Activated naive CD8-positive, alpha-beta T cell treated with anti-CD3 and anti-CD28 coated beads, Interleukin-2, amount 50 U/mL, for 16 hours (primary cell): ENCODE measurements around the gene KLK5.
"Not testable (repeated sequence)": the region's sequence is repeated elsewhere in the genome, so short reads cannot be mapped to it uniquely, and the experiment has no call there.

Experiments
- DNase-seq: peaks from one replicate; pipeline ENCODE4 v3.0.0-alpha.2; 2020; ENCODE audit warnings: low read depth, low spot score

KLK5 gene

GRCh38 chr19:50921426-50922316 lies 31.2 kb downstream of the KLK5 start:
- no peak for DNase-seq

GRCh38 chr19:50916069-50916468 lies 36.8 kb downstream of the KLK5 start:
- no peak for DNase-seq

GRCh38 chr19:50912727-50913716 lies 39.8 kb downstream of the KLK5 start:
- no peak for DNase-seq

- no peak for DNase-seq
These were observed 40.7 kb downstream of the KLK5 start for GRCh38 chr19:50912102-50912599.

- no peak for DNase-seq
These were observed 41.4 kb downstream of the KLK5 start, which contains the start of gene KLK4 for GRCh38 chr19:50911206-50912101. Gene KLK4 (minus strand): TSS chr19:50911395. CDS start chr19:50910738, 657 bp downstream.

DNA sequence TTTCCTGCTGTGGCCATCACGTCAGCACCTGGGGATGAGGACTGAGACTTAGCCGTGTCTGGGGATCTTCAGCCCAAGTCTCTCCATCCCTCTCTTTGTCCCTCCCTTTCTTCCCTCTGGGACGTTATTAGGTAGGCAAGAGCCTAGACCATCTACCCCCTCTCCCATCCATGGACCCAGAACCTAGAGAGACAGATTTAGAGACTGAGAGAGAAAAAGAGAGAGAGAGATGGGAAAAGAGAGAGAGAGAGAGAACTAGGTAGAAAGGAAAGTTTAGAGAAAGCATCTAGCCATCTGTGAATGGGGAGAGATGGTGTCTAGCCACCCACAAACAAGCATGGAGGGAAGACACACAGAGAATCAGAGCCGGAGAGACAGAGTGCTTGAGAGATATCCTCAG lies 42.1 kb downstream of the KLK5 start:
- no peak for DNase-seq

DNA sequence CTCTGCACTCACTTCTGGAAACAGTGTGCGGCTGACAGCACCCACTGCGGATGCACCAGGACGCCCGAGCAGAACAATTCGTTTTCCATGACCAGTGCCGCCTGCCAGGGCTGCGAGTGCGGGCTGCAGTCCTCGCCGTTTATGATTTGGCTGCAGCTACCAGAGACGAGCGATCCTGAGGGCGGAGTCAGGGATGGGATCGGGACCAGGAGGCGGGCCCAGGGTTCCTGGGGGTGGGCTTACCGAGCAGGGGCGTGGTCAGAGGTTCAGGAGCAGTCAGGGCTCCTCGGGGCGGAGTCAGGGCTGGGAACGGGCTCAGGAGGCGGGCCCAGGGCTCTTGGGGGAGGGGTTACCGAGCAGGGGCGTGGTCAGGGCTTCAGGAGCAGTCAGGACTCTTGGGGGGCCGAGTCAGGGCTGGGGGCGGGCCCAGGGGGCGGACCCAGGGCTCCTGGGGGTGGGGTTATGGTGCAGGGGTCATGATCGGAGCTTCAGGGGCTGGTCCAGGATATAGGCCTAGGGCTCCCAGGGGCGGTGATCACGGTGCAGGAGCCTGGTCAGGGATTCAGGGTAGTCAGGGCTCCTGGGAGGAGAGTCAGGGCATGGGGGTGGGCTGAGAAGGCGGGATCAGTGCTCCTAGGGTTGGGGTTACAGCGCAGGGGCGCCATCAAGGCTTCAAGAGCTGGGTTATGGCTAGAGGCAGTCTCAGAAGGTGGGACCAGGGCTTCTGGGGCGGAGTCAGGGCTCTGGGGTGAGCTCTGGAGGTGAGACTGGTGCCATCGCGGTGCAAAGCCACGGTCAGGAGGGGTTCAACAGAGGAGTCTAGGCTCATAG lies 43.4 kb downstream of the KLK5 start:
- no peak for DNase-seq

DNA sequence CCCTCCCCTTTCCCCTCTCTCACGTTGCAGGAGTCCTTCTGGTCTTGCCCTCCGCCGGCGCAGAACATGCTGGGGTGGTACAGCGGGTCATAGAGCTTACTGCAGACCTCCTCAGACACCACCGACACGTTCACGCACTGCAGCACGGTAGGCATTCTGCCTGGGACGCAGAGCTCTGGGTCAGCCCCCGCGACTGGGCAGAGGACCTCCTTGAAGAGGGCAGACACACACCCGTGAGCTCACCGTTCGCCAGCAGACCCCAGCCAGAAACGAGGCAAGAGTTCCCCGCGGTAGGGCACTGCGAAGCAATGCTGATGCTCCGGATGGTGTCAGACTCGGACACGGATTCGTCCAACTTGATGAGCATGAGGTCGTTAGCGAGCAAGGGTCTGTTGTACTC lies 44.5 kb downstream of the KLK5 start:
- DNase-seq, result no peak

DNA sequence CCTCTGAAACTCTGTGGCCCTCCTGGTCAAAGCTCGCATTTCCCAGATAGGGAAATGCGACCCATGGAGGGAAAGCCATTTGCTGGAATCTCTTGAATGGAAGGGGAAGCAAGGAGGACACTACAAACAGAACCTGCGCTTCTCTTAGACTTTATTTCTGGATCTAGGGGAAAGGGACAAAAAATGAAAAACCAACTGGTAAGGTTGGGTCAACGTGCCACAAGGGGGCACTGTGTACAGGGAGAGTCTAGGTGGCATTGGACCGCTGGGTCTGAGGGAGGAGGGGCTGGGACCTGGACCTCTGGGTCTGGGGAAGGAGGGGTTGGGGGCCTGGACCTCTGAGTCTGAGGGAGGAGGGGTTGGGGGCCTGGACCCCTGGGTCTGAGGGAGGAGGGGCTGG lies 46.6 kb downstream of the KLK5 start:
- no peak for DNase-seq

DNA sequence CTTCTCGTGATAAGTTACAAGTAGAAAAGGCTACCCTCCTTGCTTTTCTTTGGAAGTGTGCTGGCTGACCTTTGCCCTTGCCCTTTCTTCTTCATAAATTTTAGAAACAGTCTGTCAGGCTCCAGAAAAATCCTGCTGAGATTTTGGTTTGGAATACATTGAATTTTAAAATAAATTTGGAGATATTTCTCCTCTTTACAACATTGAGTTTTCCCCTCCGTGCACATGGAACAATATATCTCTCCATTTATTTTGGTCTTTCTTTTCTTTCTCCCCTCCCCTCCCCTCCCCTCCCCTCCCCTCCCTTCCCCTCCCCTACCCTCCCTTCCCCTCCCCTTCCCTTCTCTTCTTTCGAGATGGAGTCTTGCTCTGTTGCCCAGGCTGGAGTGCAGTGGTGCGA lies 50.2 kb downstream of the KLK5 start:
- DNase-seq, result no peak

- no peak for DNase-seq
These were observed 53.3 kb downstream of the KLK5 start for GRCh38 chr19:50899569-50899968.

- no peak for DNase-seq
These were observed 54.8 kb downstream of the KLK5 start for GRCh38 chr19:50898018-50898417.

DNA sequence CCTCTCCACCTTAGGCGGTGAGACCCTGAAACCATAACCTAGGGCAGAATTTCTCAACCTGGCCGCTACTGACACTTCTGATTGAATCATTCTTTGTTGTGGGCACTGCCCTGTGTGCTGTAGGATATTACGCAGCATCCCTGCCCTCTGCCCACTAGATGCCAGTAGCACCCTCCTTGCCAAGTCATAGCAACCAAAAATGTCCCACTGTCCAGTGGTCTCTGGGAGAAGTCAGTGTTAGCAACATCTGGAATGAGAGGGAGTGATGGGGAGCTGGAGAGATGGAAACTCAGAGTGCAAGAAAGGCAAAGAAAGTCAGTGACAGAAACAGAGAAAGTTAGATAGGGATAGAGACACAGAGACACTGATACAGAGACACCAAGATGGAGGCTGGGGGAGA lies 55.2 kb downstream of the KLK5 start:
- DNase-seq, result no peak

DNA sequence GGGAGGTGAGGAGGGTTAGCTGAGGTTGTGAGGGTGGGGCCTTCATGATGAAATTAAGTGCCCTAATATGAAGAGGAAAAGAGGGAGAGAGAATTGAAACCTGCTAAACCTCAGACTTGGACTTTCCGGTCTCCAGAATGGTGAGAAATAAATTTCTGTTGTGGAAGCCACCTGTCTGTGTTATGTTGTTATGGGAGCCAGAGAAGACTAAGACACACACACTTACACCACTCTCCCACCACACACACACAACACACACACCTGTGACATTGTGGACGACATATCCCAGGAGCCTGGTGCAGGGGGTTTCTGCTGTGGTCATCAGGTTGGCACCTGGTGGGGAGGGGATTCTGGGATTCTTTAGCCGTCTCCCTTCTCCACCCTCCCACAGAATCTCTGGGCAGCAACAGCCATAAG lies 55.6 kb downstream of the KLK5 start:
- DNase-seq, result no peak

DNA sequence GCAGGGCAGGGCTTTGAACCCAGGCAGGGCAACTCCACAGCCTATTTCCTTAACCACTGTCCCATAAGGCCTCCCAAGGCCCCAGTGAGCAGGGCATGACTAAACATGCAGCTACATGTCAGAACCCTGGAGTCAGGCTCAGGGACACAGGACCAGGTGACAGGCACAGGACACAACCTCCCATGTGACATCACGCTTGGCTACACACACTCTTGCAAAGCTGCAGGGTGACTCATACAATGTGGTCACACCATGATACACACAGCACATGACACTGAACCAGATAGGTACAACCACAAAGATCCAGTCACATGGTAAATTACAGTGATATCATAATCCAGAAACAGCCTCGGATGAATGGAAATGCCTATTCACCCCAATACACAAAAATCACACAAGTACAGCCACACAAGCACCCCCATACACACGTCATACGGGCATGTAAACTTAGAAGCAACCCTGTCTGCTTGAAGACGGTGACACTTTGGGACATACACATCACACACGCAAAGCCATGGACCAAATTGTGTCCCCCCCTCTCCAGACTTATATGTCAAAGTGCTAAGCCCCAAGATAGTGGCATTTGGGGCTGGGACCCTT lies 56.1 kb downstream of the KLK5 start:
- DNase-seq, result no peak

DNA sequence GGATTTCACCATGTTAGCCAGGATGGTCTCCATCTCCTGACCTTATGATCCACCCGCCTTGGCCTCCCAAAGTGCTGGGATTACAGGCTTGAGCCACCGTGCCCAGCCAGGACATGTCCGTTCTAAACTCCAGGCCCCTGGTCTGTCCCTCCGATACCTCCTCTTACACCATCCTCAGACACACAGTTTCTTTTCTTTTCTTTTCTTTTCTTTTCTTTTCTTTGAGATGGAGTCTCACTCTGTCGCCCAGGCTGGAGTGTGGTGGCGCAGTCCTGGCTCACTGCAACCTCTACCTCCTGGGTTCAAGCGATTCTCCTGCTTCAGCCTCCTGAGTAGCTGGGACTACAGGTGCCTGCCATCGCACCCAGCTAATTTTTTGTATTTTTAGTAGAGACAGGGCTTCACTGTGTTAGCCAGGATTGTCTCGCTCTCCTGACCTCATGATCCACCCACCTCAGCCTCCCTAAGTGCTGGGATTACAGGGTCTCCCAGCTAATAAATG lies 56.7 kb downstream of the KLK5 start:
- DNase-seq, result not testable (repeated sequence)

DNA sequence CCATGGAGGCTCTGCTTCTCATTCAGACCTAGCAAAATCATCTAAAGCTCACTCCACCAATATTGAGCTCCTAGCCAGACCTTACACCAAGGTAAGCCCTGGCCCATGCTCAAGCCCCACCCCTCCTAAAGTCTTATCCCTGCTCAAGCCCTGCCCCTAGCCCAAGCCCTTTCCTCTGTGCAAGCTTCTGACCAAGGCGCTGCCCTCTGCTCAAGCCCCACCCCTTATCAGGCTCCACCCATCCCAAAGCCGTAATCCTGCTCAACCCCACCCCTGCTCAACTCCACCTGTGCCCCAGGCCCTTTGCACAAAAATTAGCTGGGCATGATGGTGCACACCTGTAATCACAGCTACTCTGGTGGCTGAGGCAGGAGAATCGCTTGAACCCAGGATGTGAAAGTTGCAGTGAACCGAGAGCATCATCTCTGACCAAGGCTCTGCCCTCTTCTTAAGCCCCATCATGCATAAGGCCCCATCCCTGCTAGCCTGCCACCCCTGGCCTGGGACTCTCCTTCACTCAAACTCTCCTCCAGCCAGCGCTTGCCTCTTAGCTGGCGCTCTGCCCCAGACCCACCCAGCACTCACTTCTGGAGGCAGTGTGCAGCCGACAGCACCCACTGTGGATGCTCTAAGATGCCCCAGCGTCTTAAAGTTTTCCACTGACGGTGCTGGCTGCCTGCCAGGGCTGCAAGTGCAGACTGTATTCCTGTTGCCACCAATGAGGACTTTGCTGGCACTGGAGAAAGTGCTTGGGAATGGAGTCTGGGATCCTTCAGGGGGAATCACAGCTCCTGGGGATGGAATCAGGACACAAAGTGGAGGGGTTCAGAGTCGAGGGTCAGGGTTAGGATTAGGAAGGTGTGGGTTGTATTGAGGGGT lies 58.1 kb downstream of the KLK5 start:
- DNase-seq, result no peak
